HT-29 (cell line): ENCODE results near the gene PTGS1. TPM values are rescaled to one million over a fixed set of nuclear protein-coding genes. Genes with fewer than 3 reads are reported as not detected.
A peak's percentile ranks its signal among the peaks of the same experiment; 100 is the strongest.
"Not testable (repeated sequence)": the region's sequence is repeated elsewhere in the genome, so short reads cannot be mapped to it uniquely, and the experiment has no call there.

Experiments used
- DNase-seq: peaks from one replicate; pipeline ENCODE4 v3.0.0-alpha.2; 2015; ENCODE audit warnings: low spot score
- total RNA-seq: library from RNA; depleted of rRNA; stranded (reverse); fragments of >200 nt; shearing (Covaris generic); gene quantifications from 2 replicates; pipeline ENCODE4 v1.2.3, GENCODE V29; 2014; rRNA removed

Gene PTGS1
- total RNA-seq: 2.1 and 3.9 TPM in 2 replicates

GRCh38 chr9:122370869-122371755 is at the start of gene PTGS1:
Gene PTGS1, plus strand, starts transcription at chr9:122371024. Its CDS starts 61 bp downstream, at chr9:122371085.
- peak; percentile 53 for DNase-seq

- no peak for DNase-seq
These were observed 48.3 kb upstream of the PTGS1 start for GRCh38 chr9:122322553-122322952.

GRCh38 chr9:122324665-122325064 is 46.2 kb upstream of the PTGS1 start:
- DNase-seq: not testable (repeated sequence)

- DNase-seq: no peak
These were observed 45.7 kb upstream of the PTGS1 start for GRCh38 chr9:122325124-122325523.

GRCh38 chr9:122327175-122327574 is 43.6 kb upstream of the PTGS1 start:
- no peak for DNase-seq

GRCh38 chr9:122329597-122329996 is 41.2 kb upstream of the PTGS1 start:
- DNase-seq: no peak

GRCh38 chr9:122330466-122330865 is 40.4 kb upstream of the PTGS1 start:
- not testable (repeated sequence) for DNase-seq

- DNase-seq: no peak
These were observed 39.3 kb upstream of the PTGS1 start for GRCh38 chr9:122331523-122331927.

- no peak for DNase-seq
These were observed 38.7 kb upstream of the PTGS1 start for GRCh38 chr9:122332083-122332482.

- DNase-seq: no peak
These were observed 38.2 kb upstream of the PTGS1 start for GRCh38 chr9:122332644-122333043.

- no peak for DNase-seq
These were observed 37.5 kb upstream of the PTGS1 start for GRCh38 chr9:122333169-122333808.

- DNase-seq: no peak
These were observed 35.9 kb upstream of the PTGS1 start for GRCh38 chr9:122334916-122335315.

GRCh38 chr9:122336189-122336588 is 34.6 kb upstream of the PTGS1 start:
- DNase-seq: no peak

GRCh38 chr9:122336866-122337555 is 33.8 kb upstream of the PTGS1 start:
- no peak for DNase-seq

- no peak for DNase-seq
These were observed 33.3 kb upstream of the PTGS1 start for GRCh38 chr9:122337556-122337929.

GRCh38 chr9:122338536-122338935 is 32.3 kb upstream of the PTGS1 start:
- no peak for DNase-seq

GRCh38 chr9:122338994-122339393 is 31.8 kb upstream of the PTGS1 start:
- DNase-seq: no peak

- no peak for DNase-seq
These were observed 31.2 kb upstream of the PTGS1 start for GRCh38 chr9:122339579-122339978.

- no peak for DNase-seq
These were observed 30.7 kb upstream of the PTGS1 start for GRCh38 chr9:122340161-122340560.

- no peak for DNase-seq
These were observed 28.3 kb upstream of the PTGS1 start for GRCh38 chr9:122342323-122343050.

- peak; percentile 17 for DNase-seq
These were observed 24.1 kb upstream of the PTGS1 start for GRCh38 chr9:122346478-122347347.
